GM18511 (cell line): ENCODE data around the gene SCAMP4.
"Not testable (repeated sequence)": the region's sequence is repeated elsewhere in the genome, so short reads cannot be mapped to it uniquely, and the experiment has no call there.

ENCODE experiments used
- ATAC-seq: cut with Tn5 transposase; IDR thresholded peaks from one replicate; pipeline ENCODE4 v1.9.1; 2021; ENCODE audit warnings: mild to moderate bottlenecking, moderate library complexity; ENCODE audit not compliant: unreplicated experiment

SCAMP4 gene

GRCh38 chr19:1882089-1882785 lies 23.0 kb upstream of the SCAMP4 start:
- ATAC-seq, result no peak

- ATAC-seq, result no peak
Observed at GRCh38 chr19:1882786-1883692, 22.2 kb upstream of the SCAMP4 start.

- no peak for ATAC-seq
Observed at GRCh38 chr19:1883784-1884183, 21.4 kb upstream of the SCAMP4 start.

- ATAC-seq, result no peak
Observed at GRCh38 chr19:1884291-1884718, 20.9 kb upstream of the SCAMP4 start.

GRCh38 chr19:1884719-1885334 lies 20.4 kb upstream of the SCAMP4 start:
- no peak for ATAC-seq

- not testable (repeated sequence) for ATAC-seq
Observed at GRCh38 chr19:1885398-1886119, 19.6 kb upstream of the SCAMP4 start, which contains the start of gene ABHD17A. TSS of gene ABHD17A (minus strand) at chr19:1885496. CDS start at chr19:1881566, 3,930 bp downstream.

GRCh38 chr19:1886360-1886759 lies 18.8 kb upstream of the SCAMP4 start:
- not testable (repeated sequence) for ATAC-seq

GRCh38 chr19:1888385-1888784 lies 16.8 kb upstream of the SCAMP4 start:
- ATAC-seq, result no peak

GRCh38 chr19:1889907-1890306 lies 15.3 kb upstream of the SCAMP4 start:
- ATAC-seq, result no peak

- ATAC-seq, result no peak
Observed at GRCh38 chr19:1893791-1894190, 11.4 kb upstream of the SCAMP4 start.

GRCh38 chr19:1896508-1896907 lies 8.7 kb upstream of the SCAMP4 start:
- ATAC-seq, result no peak

GRCh38 chr19:1901940-1902404 lies 3.2 kb upstream of the SCAMP4 start:
- ATAC-seq, result no peak

- ATAC-seq, result no peak
Observed at GRCh38 chr19:1902923-1903322, 2.3 kb upstream of the SCAMP4 start.

- no peak for ATAC-seq
Observed at GRCh38 chr19:1904860-1905109, 414 bp upstream of the SCAMP4 start.

- no peak for ATAC-seq
Observed at GRCh38 chr19:1905863-1906375, 720 bp downstream of the SCAMP4 start.

- no peak for ATAC-seq
Observed at GRCh38 chr19:1906985-1907562, 1.9 kb downstream of the SCAMP4 start.

- no peak for ATAC-seq
Observed at GRCh38 chr19:1907563-1908363, 2.6 kb downstream of the SCAMP4 start.

- ATAC-seq, result no peak
Observed at GRCh38 chr19:1908364-1908678, 3.1 kb downstream of the SCAMP4 start.

- no peak for ATAC-seq
Observed at GRCh38 chr19:1909761-1910080, 4.5 kb downstream of the SCAMP4 start.

- no peak for ATAC-seq
Observed at GRCh38 chr19:1910177-1910576, 5.0 kb downstream of the SCAMP4 start.
